GM12892 (cell line): ENCODE results near the gene PPP1R14B.
A peak's percentile ranks its signal among the peaks of the same experiment; 100 is the strongest.

ENCODE experiments used
- DNase-seq: peaks from one replicate; pipeline ENCODE4 v3.0.0; 2011; ENCODE audit not compliant: insufficient read length
- FAIRE-seq: peaks from 2 replicates; lab custom pipeline; 2011; peaks lifted over from hg19 to GRCh38; lab: Jason Lieb, UNC
- POLR2A ChIP-seq: IDR thresholded peaks from 2 replicates; pipeline ENCODE4 v1.6.1; 2011; ENCODE audit warnings: low read depth, low read length, control low read depth
- POLR2AphosphoS5 ChIP-seq: IDR thresholded peaks from 2 replicates; pipeline ENCODE4 v1.6.1; 2011; ENCODE audit warnings: low read depth, low read length, control low read depth
- TAF1 ChIP-seq: IDR thresholded peaks from 2 replicates; pipeline ENCODE4 v1.6.1; 2011; ENCODE audit warnings: low read depth, mild to moderate bottlenecking, control low read depth, low read length, borderline replicate concordance

Gene PPP1R14B

GRCh38 chr11:64265176-64266160 lies 18.7 kb upstream of the PPP1R14B start:
- DNase-seq (no peak), FAIRE-seq (no peak)
- TF ChIP-seq TAF1 = no peak
- TF ChIP-seq POLR2AphosphoS5 = no peak
- no peak for TF ChIP-seq POLR2A

- DNase-seq (no peak), FAIRE-seq (no peak)
- TF ChIP-seq POLR2AphosphoS5 (no peak), POLR2A (no peak), TAF1 (no peak)
Observed at GRCh38 chr11:64264371-64264852, 17.7 kb upstream of the PPP1R14B start.

- DNase-seq (no peak), FAIRE-seq (no peak)
- TF ChIP-seq POLR2AphosphoS5 (no peak), TAF1 (no peak)
Observed at GRCh38 chr11:64263947-64264317, 17.2 kb upstream of the PPP1R14B start.

- DNase-seq = no peak
- FAIRE-seq = no peak
- TF ChIP-seq POLR2A (no peak), TAF1 (no peak), POLR2AphosphoS5 (no peak)
Observed at GRCh38 chr11:64263021-64263946, 16.5 kb upstream of the PPP1R14B start.

- TF ChIP-seq TAF1 (no peak), POLR2AphosphoS5 (no peak), POLR2A (no peak)
- DNase-seq (no peak), FAIRE-seq (no peak)
Observed at GRCh38 chr11:64262271-64263002, 15.7 kb upstream of the PPP1R14B start.

GRCh38 chr11:64261556-64262080 lies 14.9 kb upstream of the PPP1R14B start:
- DNase-seq (no peak), FAIRE-seq (no peak)
- TF ChIP-seq TAF1 (no peak), POLR2AphosphoS5 (no peak), POLR2A (no peak)

GRCh38 chr11:64260147-64260708 lies 13.5 kb upstream of the PPP1R14B start:
- FAIRE-seq = no peak
- TF ChIP-seq POLR2AphosphoS5 (no peak), TAF1 (no peak), POLR2A (no peak)

GRCh38 chr11:64259533-64260067 lies 12.9 kb upstream of the PPP1R14B start:
- peak; percentile 90 for FAIRE-seq
- TF ChIP-seq POLR2AphosphoS5 = no peak

More at GRCh38 chr11:64260147-64260708, 13.5 kb upstream of the PPP1R14B start:
- DNase-seq = no peak

GRCh38 chr11:64258946-64259532 lies 12.3 kb upstream of the PPP1R14B start:
- DNase-seq = no peak

More at GRCh38 chr11:64259533-64260067, 12.9 kb upstream of the PPP1R14B start:
- DNase-seq = no peak

GRCh38 chr11:64258356-64258755 lies 11.6 kb upstream of the PPP1R14B start:
- no peak for DNase-seq
- no peak for TF ChIP-seq POLR2A
- no peak for TF ChIP-seq POLR2AphosphoS5
- TF ChIP-seq TAF1 = no peak
- no peak for FAIRE-seq

More at GRCh38 chr11:64258946-64259532, 12.3 kb upstream of the PPP1R14B start:
- TF ChIP-seq POLR2A = no peak
- TF ChIP-seq TAF1 = no peak
- TF ChIP-seq POLR2AphosphoS5 = no peak
- FAIRE-seq = no peak

- DNase-seq (no peak), FAIRE-seq (no peak)
- TF ChIP-seq POLR2AphosphoS5 = no peak
- no peak for TF ChIP-seq POLR2A
- no peak for TF ChIP-seq TAF1
Observed at GRCh38 chr11:64256300-64256699, 9.6 kb upstream of the PPP1R14B start.
